ENCODE measurements around the gene CGRRF1. TPM values are rescaled to one million over a fixed set of nuclear protein-coding genes. Genes with fewer than 3 reads are reported as not detected.
A peak's percentile ranks its signal among the peaks of the same experiment; 100 is the strongest.

The CGRRF1 gene
- total RNA-seq, 1 experiment from 2014 or later: 19.1 TPM

GRCh38 chr14:54478636-54479215, 31.0 kb upstream of the CGRRF1 start:
- no peak overlapping the region for H3K9ac ChIP-seq (ENCODE audit: extremely low read depth, insufficient read length, low read length)
- H3K4me1 ChIP-seq (ENCODE audit: insufficient read depth, low read length): no peaks in the 10 kb centered on the region
- no peak overlapping the region for H4K91ac ChIP-seq (ENCODE audit: insufficient read length, low read depth, low read length)
- Mint-ChIP-seq H3K4me1 (peaks cover 0 to under 1% of the 10 kb centered on the region in 2 experiments; a peak in 1 of 4 replicates), H3K36me3 (ENCODE audit: insufficient read depth in 1 of 3, low read depth in 3 of 3) (peaks cover 9 to 48% (median 44%) of the 10 kb centered on the region in 3 experiments; a peak in 6 of 7 replicates), H3K27ac (peak overlapping the region in 1 of 3 experiments; percentile 13; a peak in 1 of 7 replicates), H3K4me3 (no peak overlapping the region), H3K27me3 (ENCODE audit: low read depth) (no peaks in the 10 kb centered on the region), H3K9me3 (no peaks in the 10 kb centered on the region)
- no peak overlapping the region for H3K27ac ChIP-seq (ENCODE audit: insufficient read length, low read depth, low read length)
- H4K5ac ChIP-seq (ENCODE audit: insufficient read length, low read depth, low read length): no peak overlapping the region
- H4K8ac ChIP-seq (replicated peaks; ENCODE audit: insufficient read length, low read depth, low read length): no peak overlapping the region
- no peaks in the 10 kb centered on the region for H3K9me3 ChIP-seq (ENCODE audit: control insufficient read depth, low read depth, low read length)
- no peak overlapping the region for H3K14ac ChIP-seq (ENCODE audit: insufficient read depth, low read length)
- H2AK5ac ChIP-seq (ENCODE audit: insufficient read length, low read length): no peak overlapping the region
- no peak overlapping the region for H3K56ac ChIP-seq (ENCODE audit: insufficient read length, low read depth, low read length)
- H4K20me1 ChIP-seq (ENCODE audit: control insufficient read depth, insufficient read depth, insufficient read length): no peaks in the 10 kb centered on the region
- H2BK20ac ChIP-seq (ENCODE audit: low read depth, low read length, poor library complexity, severe bottlenecking): no peak overlapping the region
- DNase-seq: no peak
- no peak overlapping the region for H2AFZ ChIP-seq (ENCODE audit: low read length)
- H3K18ac ChIP-seq (ENCODE audit: insufficient read length, low read depth, low read length): no peak overlapping the region
- H3K27me3 ChIP-seq (ENCODE audit: insufficient read depth, low read length): no peaks in the 10 kb centered on the region
- H3K23ac ChIP-seq (ENCODE audit: insufficient read length, low read depth, low read length): no peak overlapping the region
- TF ChIP-seq CTCF (conservative IDR thresholded peaks at IDR 0.05): no peak
- no peak overlapping the region for H3K4me2 ChIP-seq (ENCODE audit: insufficient read depth, insufficient read length, low read length)
- H2BK5ac ChIP-seq (ENCODE audit: insufficient read length, low read length): no peak overlapping the region
- no peak overlapping the region for H3K4ac ChIP-seq (ENCODE audit: low read depth, low read length)
- H3K79me2 ChIP-seq (ENCODE audit: insufficient read depth, low read length): peaks cover 3% of the 10 kb centered on the region
- H3K23me2 ChIP-seq (ENCODE audit: insufficient read length, low read depth, low read length, poor library complexity, severe bottlenecking): no peaks in the 10 kb centered on the region
- H2BK15ac ChIP-seq (ENCODE audit: low read depth, low read length): no peak overlapping the region
- no peak overlapping the region for H3T11ph ChIP-seq (ENCODE audit: low read length)
- H2BK12ac ChIP-seq (ENCODE audit: insufficient read length, low read depth, low read length): no peak overlapping the region
- WGBS (ENCODE audit: extremely low coverage, insufficient read length, low lambda C conversion rate): no CpG with 5 or more reads among the region's 3 CpGs
- no peak overlapping the region for H2BK120ac ChIP-seq (ENCODE audit: low read depth, low read length, poor library complexity, severe bottlenecking)
- H3K79me1 ChIP-seq (ENCODE audit: insufficient read depth, low read depth, low read length, poor library complexity, severe bottlenecking): peaks cover 3% of the 10 kb centered on the region

Measured in H9 (cell line).